GM23248 (cell line): ENCODE results near the gene ZFTA.

ENCODE experiments used
- EZH2 ChIP-seq: fragments of 200-600 bp; sonication (generic); IDR thresholded peaks from 2 replicates; pipeline ENCODE4 v1.6.1; 2018; ENCODE audit warnings: antibody characterized with exemption, mild to moderate bottlenecking; ENCODE audit not compliant: insufficient read depth, poor library complexity, severe bottlenecking
- EZH2phosphoT487 ChIP-seq: fragments of 200-600 bp; sonication (generic); IDR thresholded peaks from 2 replicates; pipeline ENCODE4 v1.6.1; 2018; ENCODE audit warnings: antibody characterized with exemption, moderate library complexity, mild to moderate bottlenecking, low read depth; ENCODE audit not compliant: insufficient read depth

DNA sequence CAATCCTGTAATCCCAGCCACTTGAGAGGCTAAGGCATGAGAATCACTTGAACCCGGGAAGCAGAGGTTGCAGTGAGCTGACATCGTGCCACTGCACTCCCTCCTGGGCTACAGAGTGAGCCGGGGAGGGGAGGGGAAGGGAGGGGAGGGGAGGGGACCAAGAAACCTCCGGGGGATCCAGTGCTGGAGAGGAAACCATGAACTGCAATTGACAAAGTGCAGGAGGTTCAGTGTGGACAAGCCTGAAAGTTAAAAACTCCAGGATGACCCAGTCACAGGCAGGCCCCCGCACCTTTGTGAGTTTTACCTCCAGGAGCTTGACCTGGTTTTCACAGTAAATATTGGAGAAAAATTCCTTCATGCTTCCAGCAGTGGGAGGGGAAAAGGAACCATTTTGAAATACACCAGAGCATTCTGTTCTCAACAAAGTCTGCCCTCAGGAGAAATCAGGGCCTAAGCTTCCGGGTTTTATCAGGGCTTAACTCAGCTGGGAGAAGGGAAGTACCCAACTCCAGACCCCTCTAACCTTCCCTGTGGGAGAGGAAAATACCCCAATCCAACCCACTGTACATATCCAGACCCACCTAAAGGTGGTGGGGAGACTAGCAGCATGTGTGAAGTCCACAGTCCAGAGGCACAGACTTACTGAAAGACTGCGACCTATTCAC, 15.5 kb upstream of the ZFTA start:
- TF ChIP-seq EZH2phosphoT487, result no peak
- no peak for TF ChIP-seq EZH2
